ENCODE data around the gene TSPAN10. TPM values are rescaled to one million over a fixed set of nuclear protein-coding genes. Genes with fewer than 3 reads are reported as not detected.
"Not testable (repeated sequence)": the region's sequence is repeated elsewhere in the genome, so short reads cannot be mapped to it uniquely, and the experiment has no call there.

Gene TSPAN10
- total and polyA plus RNA-seq, 7 donors, result 0.36 to 1.7 (median 0.66) TPM

DNA sequence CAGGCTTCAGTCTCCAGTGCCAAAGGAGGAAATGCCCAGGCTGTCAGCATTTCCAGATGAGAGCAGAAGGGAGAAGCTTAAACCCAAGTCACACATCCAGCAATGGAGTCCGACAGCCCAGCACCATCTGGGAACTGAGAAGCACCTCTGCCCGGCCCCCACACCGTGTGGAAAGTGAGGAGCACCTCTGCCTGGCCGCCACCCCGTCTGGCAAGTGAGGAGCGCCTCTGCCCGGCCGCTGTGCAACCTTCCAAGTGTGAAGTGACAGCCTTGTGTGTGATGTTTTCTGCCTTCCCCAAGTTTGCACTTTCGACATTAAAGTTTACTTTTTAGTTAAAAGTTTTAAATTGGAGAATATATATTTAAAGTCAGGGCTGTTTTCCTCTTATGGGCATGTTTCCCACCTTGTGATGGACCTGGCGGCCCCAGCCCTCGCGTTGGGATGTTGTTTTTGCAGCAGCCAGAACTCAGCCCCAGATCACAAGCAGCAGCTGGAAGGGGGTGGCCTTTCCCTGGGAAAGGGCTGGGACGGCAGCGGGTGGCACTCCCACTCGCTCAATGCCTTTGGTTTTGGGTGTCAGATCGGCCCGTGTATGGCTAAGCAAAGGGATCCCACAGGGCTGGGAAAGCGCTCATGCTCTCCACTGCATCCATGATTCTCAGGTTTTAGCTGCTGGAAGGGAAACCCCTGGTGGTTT, 36.7 kb downstream of the TSPAN10 start:
- H3K4me3 ChIP-seq, result no peak overlapping the region
- TF ChIP-seq CTCF (IDR thresholded peaks at IDR 0.05), result no peak
- no peak for TF ChIP-seq EP300 (IDR thresholded peaks at IDR 0.05)
- TF ChIP-seq POLR2A (IDR thresholded peaks at IDR 0.05), result no peak
- TF ChIP-seq POLR2AphosphoS5 (IDR thresholded peaks at IDR 0.05), result no peak
- intact Hi-C loops (cut with DNase I), result no loop called here
- no peaks in the 10 kb centered on the region for H3K4me1 ChIP-seq
- 86 to 91% methylated on average over 18 of the region's 18 CpGs for WGBS, 2 donors
- H3K9me3 ChIP-seq, result no peaks in the 10 kb centered on the region
- H3K27me3 ChIP-seq, result no peaks in the 10 kb centered on the region
- peaks cover 9 to 56% (median 29%) of the 10 kb centered on the region in 4 donors for H3K36me3 ChIP-seq
- DNase-seq, result no peak
- no peak overlapping the region for H3K27ac ChIP-seq

- DNase-seq, result not testable (repeated sequence)
- 41 to 50% methylated on average over 18 of the region's 18 CpGs for WGBS, 2 donors
- TF ChIP-seq CTCF (IDR thresholded peaks at IDR 0.05), result peak in 3 of 4 experiments; percentile 53 to 72 (median 58)
Measured at GRCh38 chr17:81675515-81676221, 38.7 kb downstream of the TSPAN10 start.

DNA sequence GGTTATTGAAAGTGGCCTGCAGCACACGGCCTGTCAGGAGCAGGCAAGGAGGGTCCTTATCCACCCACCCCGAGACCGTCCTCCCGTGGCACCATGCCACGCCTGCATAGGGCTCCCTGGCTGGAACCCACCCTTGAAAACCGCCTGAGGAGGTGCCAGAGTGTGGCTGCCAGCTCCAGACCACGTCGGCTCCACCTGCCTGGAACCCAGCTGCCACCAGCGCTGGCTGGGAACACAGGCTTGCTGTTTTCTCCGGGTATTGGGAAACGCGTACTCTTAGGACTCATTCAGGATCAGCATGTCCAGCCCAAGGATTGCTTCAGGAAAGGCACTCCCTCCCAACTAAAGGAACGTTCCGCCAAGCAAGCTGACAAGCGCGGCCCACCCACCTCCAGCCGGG, 39.9 kb downstream of the TSPAN10 start:
- TF ChIP-seq POLR2AphosphoS5 (IDR thresholded peaks at IDR 0.05), result no peak
- TF ChIP-seq CTCF (IDR thresholded peaks at IDR 0.05), result no peak
- TF ChIP-seq POLR2A (IDR thresholded peaks at IDR 0.05), result no peak
- TF ChIP-seq EP300 (IDR thresholded peaks at IDR 0.05), result no peak
- Histone ChIP-seq H3K9me3 (no peaks in the 10 kb centered on the region), H3K4me3 (no peak overlapping the region), H3K4me1 (peaks cover 0 to 3% (median 2%) of the 10 kb centered on the region in 4 donors), H3K27ac (no peak overlapping the region), H3K36me3 (peaks cover 9 to 39% (median 13%) of the 10 kb centered on the region in 4 donors), H3K27me3 (no peaks in the 10 kb centered on the region)
- intact Hi-C loops (cut with DNase I), result no loop called here
- no peak for DNase-seq
- WGBS, 2 donors, result 93 to 94% methylated on average over 17 of the region's 17 CpGs

More at GRCh38 chr17:81675515-81676221, 38.7 kb downstream of the TSPAN10 start:
- intact Hi-C loops (cut with DNase I); H3K9me3 ChIP-seq; H3K4me1 ChIP-seq; H3K4me3 ChIP-seq; H3K27ac ChIP-seq; H3K27me3 ChIP-seq: not testable (repeated sequence)
- peaks cover 9 to 46% (median 22%) of the 10 kb centered on the region in 4 donors for H3K36me3 ChIP-seq

- Histone ChIP-seq H3K4me3 (no peak overlapping the region), H3K27ac (no peak overlapping the region), H3K36me3 (peaks cover 0 to 14% (median 0%) of the 10 kb centered on the region in 4 donors), H3K4me1 (peaks cover 0 to 25% (median 22%) of the 10 kb centered on the region in 4 donors), H3K9me3 (no peaks in the 10 kb centered on the region), H3K27me3 (no peaks in the 10 kb centered on the region)
- intact Hi-C loops (cut with DNase I), result loop anchor here (5.0 kb wide), 1 partner anchor 43 kb away; the partner anchor contains the start of genes NPLOC4 and TSPAN10
- TF ChIP-seq EP300 (IDR thresholded peaks at IDR 0.05), result no peak
- no peak for TF ChIP-seq POLR2A (IDR thresholded peaks at IDR 0.05)
- TF ChIP-seq POLR2AphosphoS5 (IDR thresholded peaks at IDR 0.05), result no peak
- TF ChIP-seq CTCF (IDR thresholded peaks at IDR 0.05), result no peak
- WGBS, 2 donors, result 79 to 87% methylated on average over 11 of the region's 11 CpGs
- no peak for DNase-seq
Measured at GRCh38 chr17:81680150-81680549, 43.2 kb downstream of the TSPAN10 start.

All from sigmoid colon (tissue), 7 donors.